ENCODE measurements around the gene RAB7B.

DNA sequence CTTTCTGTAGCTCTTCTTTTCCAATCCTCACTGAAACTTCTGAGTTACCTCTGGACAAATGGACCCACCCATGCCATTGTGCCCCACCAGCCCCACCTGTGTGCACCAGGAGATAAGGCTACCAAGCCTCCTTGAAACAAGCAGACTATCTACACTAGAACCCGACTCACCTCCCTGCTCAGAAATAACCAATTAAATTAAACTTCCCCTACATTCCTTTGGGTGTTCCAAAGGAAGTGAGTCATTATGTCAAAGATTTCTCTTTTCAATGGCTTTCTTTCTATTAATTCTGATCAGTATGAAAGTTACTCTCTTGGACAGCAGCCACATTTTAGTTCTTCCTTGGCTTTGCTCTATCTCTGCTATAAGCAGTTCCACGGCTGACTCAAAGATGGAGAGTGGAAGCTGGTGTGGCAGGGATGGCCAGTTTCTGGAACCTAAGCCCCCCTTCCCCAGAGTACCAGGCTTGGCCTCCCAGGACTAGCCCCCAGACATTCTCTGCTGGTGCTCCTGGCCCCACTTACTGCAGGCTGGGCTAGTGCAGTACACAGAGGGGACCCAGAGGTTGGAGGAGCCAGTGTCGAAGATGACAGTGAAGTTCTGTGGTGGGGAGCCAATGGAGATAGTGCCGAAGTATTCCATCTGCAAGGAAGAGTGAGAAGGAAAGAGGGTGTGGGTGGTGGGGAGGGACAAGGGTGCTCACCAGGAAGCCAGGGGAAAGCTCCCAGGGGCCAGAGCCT lies 18.6 kb upstream of the RAB7B start:
- no peak for TF ChIP-seq CTCF (IDR thresholded peaks at IDR 0.05 in 2 of 3, conservative IDR thresholded peaks at IDR 0.05 in 1 of 3; ENCODE audit: borderline replicate concordance in 1 of 3, insufficient read depth in 1 of 3, low read depth in 2 of 3, low read length in 2 of 3)
- no peak for TF ChIP-seq JUND (IDR thresholded peaks at IDR 0.05)
- TF ChIP-seq CEBPB (IDR thresholded peaks at IDR 0.05; ENCODE audit: low read depth): no peak
- TF ChIP-seq, protein P1, sequence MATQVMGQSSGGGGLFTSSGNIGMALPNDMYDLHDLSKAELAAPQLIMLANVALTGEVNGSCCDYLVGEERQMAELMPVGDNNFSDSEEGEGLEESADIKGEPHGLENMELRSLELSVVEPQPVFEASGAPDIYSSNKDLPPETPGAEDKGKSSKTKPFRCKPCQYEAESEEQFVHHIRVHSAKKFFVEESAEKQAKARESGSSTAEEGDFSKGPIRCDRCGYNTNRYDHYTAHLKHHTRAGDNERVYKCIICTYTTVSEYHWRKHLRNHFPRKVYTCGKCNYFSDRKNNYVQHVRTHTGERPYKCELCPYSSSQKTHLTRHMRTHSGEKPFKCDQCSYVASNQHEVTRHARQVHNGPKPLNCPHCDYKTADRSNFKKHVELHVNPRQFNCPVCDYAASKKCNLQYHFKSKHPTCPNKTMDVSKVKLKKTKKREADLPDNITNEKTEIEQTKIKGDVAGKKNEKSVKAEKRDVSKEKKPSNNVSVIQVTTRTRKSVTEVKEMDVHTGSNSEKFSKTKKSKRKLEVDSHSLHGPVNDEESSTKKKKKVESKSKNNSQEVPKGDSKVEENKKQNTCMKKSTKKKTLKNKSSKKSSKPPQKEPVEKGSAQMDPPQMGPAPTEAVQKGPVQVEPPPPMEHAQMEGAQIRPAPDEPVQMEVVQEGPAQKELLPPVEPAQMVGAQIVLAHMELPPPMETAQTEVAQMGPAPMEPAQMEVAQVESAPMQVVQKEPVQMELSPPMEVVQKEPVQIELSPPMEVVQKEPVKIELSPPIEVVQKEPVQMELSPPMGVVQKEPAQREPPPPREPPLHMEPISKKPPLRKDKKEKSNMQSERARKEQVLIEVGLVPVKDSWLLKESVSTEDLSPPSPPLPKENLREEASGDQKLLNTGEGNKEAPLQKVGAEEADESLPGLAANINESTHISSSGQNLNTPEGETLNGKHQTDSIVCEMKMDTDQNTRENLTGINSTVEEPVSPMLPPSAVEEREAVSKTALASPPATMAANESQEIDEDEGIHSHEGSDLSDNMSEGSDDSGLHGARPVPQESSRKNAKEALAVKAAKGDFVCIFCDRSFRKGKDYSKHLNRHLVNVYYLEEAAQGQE (IDR thresholded peaks at IDR 0.05; ENCODE audit: low read depth): no peak
- TF ChIP-seq RAD21 (IDR thresholded peaks at IDR 0.05; ENCODE audit: low read depth): no peak
- no peak for TF ChIP-seq POLR2AphosphoS5 (IDR thresholded peaks at IDR 0.05; ENCODE audit: low read depth, low read length)
